Lower leg skin (tissue), 3 donors: Measurements from ENCODE around the gene APBA2.

Experiments used
- POLR2A ChIP-seq, 2 donors: fragments of 450-650 bp; IDR thresholded peaks; one replicate each; pipeline ENCODE4 v1.6.1; 2016 to 2017; ENCODE audit warnings: antibody characterized with exemption in 2 of 2, mild to moderate bottlenecking in 1 of 2, moderate library complexity in 1 of 2
- TF ChIP-seq, protein P1 (sequence below), 3 donors: fragments of 450-650 bp; IDR thresholded peaks; one replicate each; pipeline ENCODE4 v1.5.1; 2016; ENCODE audit warnings: antibody characterized with exemption in 3 of 3, mild to moderate bottlenecking in 3 of 3, moderate library complexity in 2 of 3

DNA sequence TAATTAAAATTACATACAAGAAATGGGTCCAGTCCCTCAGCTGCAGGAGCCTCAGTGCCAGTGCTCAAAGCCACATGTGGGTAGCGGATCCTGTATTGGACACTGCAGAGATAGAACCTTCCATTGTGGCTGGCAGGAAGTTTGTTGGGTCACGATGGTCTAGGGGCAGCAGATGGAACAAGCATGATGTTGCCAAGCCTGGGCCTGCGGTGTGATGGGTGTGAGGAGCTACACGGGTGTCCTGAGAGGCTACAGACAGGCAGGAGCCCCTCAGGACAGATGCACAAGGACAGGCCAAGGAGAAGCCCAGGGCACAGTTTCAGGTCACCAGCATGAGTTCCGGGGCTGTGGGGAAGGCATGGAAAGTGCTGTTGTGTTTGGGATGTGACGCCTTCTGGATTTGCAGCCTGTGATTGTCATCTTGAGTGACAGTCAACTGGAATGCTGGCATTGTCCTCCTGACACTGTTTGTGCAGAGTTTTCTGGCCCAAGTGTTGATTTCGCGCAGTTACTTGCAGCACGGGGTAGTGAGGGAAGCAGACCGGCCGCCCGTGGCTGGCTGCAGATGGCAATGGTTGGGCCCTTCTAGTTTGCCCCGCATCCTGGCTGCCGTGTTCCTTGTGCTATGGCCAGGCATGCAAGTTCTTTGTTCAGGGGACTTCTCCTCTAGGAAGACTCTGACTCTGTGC is 206.7 kb downstream of the APBA2 start:
- TF ChIP-seq, protein P1, sequence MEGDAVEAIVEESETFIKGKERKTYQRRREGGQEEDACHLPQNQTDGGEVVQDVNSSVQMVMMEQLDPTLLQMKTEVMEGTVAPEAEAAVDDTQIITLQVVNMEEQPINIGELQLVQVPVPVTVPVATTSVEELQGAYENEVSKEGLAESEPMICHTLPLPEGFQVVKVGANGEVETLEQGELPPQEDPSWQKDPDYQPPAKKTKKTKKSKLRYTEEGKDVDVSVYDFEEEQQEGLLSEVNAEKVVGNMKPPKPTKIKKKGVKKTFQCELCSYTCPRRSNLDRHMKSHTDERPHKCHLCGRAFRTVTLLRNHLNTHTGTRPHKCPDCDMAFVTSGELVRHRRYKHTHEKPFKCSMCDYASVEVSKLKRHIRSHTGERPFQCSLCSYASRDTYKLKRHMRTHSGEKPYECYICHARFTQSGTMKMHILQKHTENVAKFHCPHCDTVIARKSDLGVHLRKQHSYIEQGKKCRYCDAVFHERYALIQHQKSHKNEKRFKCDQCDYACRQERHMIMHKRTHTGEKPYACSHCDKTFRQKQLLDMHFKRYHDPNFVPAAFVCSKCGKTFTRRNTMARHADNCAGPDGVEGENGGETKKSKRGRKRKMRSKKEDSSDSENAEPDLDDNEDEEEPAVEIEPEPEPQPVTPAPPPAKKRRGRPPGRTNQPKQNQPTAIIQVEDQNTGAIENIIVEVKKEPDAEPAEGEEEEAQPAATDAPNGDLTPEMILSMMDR (IDR thresholded peaks at IDR 0.05), result no peak
- no peak for TF ChIP-seq POLR2A (IDR thresholded peaks at IDR 0.05)
